ENCODE data around the gene HAPLN3. TPM values are rescaled to one million over a fixed set of nuclear protein-coding genes. Genes with fewer than 3 reads are reported as not detected.

Gene HAPLN3
- total RNA-seq, 1 donor from 2014 or later = 2.7 TPM

DNA sequence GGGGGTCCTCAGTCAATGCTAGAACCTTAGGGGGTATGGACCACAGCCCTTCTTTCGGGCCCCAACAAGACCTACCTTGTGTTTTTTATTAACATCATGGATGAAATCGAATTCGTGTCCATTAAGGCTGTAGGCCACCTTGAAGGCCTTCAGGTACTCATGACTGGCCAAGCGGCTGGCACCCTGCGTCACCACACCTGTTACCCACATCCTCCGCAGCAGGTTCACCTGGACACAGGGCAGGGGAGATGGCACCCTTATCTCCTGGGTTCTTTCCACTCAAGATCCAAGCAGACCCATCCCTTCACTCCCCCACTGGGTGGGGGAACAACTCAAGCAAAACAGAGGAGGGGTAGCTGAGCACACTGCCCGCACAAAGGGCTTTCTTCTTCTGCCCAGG is 11.2 kb upstream of the HAPLN3 start:
- H3K9me3 Mint-ChIP-seq = no peaks in the 10 kb centered on the region
- Histone ChIP-seq H3K9me3 (ENCODE audit: low read depth) (no peaks in the 10 kb centered on the region), H2AFZ (replicated peaks) (no peak overlapping the region), H3K27ac (no peak overlapping the region), H3K36me3 (no peaks in the 10 kb centered on the region), H3K79me2 (ENCODE audit: low read depth) (peaks cover 25% of the 10 kb centered on the region), H3F3A (ENCODE audit: low read depth) (peaks cover 9% of the 10 kb centered on the region), H3K4me1 (peaks cover 16% of the 10 kb centered on the region), H3K9ac (no peak overlapping the region), H4K20me1 (ENCODE audit: low read depth) (peaks cover 20% of the 10 kb centered on the region), H3K4me3 (no peak overlapping the region), H3K4me2 (no peak overlapping the region), H3K27me3 (no peaks in the 10 kb centered on the region)
- DNase-seq (ENCODE audit: low spot score) = no peak
- H3K27me3 Mint-ChIP-seq (ENCODE audit: insufficient read depth, low read depth) = no peaks in the 10 kb centered on the region
- H3K36me3 Mint-ChIP-seq = peaks cover 25% of the 10 kb centered on the region
- TF ChIP-seq EZH2 (IDR thresholded peaks at IDR 0.05) = no peak
- no peak for TF ChIP-seq EZH2phosphoT487 (IDR thresholded peaks at IDR 0.05)
- TF ChIP-seq, protein P1, sequence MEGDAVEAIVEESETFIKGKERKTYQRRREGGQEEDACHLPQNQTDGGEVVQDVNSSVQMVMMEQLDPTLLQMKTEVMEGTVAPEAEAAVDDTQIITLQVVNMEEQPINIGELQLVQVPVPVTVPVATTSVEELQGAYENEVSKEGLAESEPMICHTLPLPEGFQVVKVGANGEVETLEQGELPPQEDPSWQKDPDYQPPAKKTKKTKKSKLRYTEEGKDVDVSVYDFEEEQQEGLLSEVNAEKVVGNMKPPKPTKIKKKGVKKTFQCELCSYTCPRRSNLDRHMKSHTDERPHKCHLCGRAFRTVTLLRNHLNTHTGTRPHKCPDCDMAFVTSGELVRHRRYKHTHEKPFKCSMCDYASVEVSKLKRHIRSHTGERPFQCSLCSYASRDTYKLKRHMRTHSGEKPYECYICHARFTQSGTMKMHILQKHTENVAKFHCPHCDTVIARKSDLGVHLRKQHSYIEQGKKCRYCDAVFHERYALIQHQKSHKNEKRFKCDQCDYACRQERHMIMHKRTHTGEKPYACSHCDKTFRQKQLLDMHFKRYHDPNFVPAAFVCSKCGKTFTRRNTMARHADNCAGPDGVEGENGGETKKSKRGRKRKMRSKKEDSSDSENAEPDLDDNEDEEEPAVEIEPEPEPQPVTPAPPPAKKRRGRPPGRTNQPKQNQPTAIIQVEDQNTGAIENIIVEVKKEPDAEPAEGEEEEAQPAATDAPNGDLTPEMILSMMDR (IDR thresholded peaks at IDR 0.05) = no peak
- peaks cover 29% of the 10 kb centered on the region for H3K4me1 Mint-ChIP-seq
- no peak overlapping the region for H3K27ac Mint-ChIP-seq
- H3K4me3 Mint-ChIP-seq = no peak overlapping the region

DNA sequence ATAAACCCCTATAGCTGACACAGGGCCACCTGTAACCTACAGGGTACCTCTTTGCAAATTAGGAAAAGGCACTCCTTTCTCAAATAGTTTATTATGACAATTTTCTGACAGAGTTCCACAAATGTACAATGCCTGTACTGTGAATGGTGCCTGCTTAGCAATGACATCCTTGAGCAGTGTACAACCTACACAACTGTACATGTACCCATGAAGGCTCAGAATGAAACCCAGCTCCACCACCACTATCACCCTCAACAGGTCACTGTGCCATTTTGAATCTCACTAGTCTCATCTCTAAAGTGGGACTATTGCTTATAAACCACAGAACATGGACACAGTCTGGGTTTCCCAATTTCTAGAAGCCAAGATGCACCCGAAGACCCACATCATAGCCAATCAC is 10.8 kb upstream of the HAPLN3 start:
- peaks cover 16% of the 10 kb centered on the region for H4K20me1 ChIP-seq (ENCODE audit: low read depth)

GRCh38 chr15:88905576-88905975 is 10.2 kb upstream of the HAPLN3 start:
- H3F3A ChIP-seq (ENCODE audit: low read depth) = peaks cover 4% of the 10 kb centered on the region
- H3K4me3 ChIP-seq = no peak overlapping the region
- no peak overlapping the region for H3K9ac ChIP-seq
- no peak overlapping the region for H3K4me2 ChIP-seq
- no peaks in the 10 kb centered on the region for H3K27me3 ChIP-seq
- H3K4me1 Mint-ChIP-seq = peaks cover 24% of the 10 kb centered on the region
- H3K27ac ChIP-seq = no peak overlapping the region
- no peaks in the 10 kb centered on the region for H3K9me3 Mint-ChIP-seq
- no peaks in the 10 kb centered on the region for H3K27me3 Mint-ChIP-seq (ENCODE audit: insufficient read depth, low read depth)
- no peak for DNase-seq (ENCODE audit: low spot score)
- H3K36me3 Mint-ChIP-seq = peaks cover 27% of the 10 kb centered on the region
- H3K79me2 ChIP-seq (ENCODE audit: low read depth) = peaks cover 15% of the 10 kb centered on the region
- no peaks in the 10 kb centered on the region for H3K36me3 ChIP-seq
- H4K20me1 ChIP-seq (ENCODE audit: low read depth) = peaks cover 11% of the 10 kb centered on the region
- no peak overlapping the region for H2AFZ ChIP-seq (replicated peaks)
- TF ChIP-seq EZH2phosphoT487 (IDR thresholded peaks at IDR 0.05) (no peak), EZH2 (IDR thresholded peaks at IDR 0.05) (no peak)
- TF ChIP-seq, protein P1 (IDR thresholded peaks at IDR 0.05) = no peak
- no peaks in the 10 kb centered on the region for H3K9me3 ChIP-seq (ENCODE audit: low read depth)
- H3K4me1 ChIP-seq = peaks cover 6% of the 10 kb centered on the region
- no peak overlapping the region for H3K27ac Mint-ChIP-seq
- no peak overlapping the region for H3K4me3 Mint-ChIP-seq

More for the DNA sequence above, 10.8 kb upstream of the HAPLN3 start:
- H3K27ac ChIP-seq = no peak overlapping the region
- peaks cover 12% of the 10 kb centered on the region for H3K4me1 ChIP-seq
- no peaks in the 10 kb centered on the region for H3K9me3 Mint-ChIP-seq
- TF ChIP-seq EZH2 (IDR thresholded peaks at IDR 0.05) (no peak), EZH2phosphoT487 (IDR thresholded peaks at IDR 0.05) (no peak)
- TF ChIP-seq, protein P1 (IDR thresholded peaks at IDR 0.05) = no peak
- H3F3A ChIP-seq (ENCODE audit: low read depth) = peaks cover 5% of the 10 kb centered on the region
- H3K9ac ChIP-seq = no peak overlapping the region
- H3K27me3 Mint-ChIP-seq (ENCODE audit: insufficient read depth, low read depth) = no peaks in the 10 kb centered on the region
- no peak overlapping the region for H3K4me3 Mint-ChIP-seq
- no peak for DNase-seq (ENCODE audit: low spot score)
- H3K9me3 ChIP-seq (ENCODE audit: low read depth) = no peaks in the 10 kb centered on the region
- no peak overlapping the region for H2AFZ ChIP-seq (replicated peaks)
- no peaks in the 10 kb centered on the region for H3K27me3 ChIP-seq
- no peak overlapping the region for H3K4me3 ChIP-seq
- peaks cover 26% of the 10 kb centered on the region for H3K36me3 Mint-ChIP-seq
- H3K36me3 ChIP-seq = no peaks in the 10 kb centered on the region
- no peak overlapping the region for H3K4me2 ChIP-seq
- peaks cover 26% of the 10 kb centered on the region for H3K4me1 Mint-ChIP-seq
- H3K79me2 ChIP-seq (ENCODE audit: low read depth) = peaks cover 21% of the 10 kb centered on the region
- no peak overlapping the region for H3K27ac Mint-ChIP-seq
